ENCODE data around the gene KDM4D.

- TF ChIP-seq REST (IDR thresholded peaks at IDR 0.05; ENCODE audit: unreplicated experiment) (no peak), POLR2AphosphoS5 (IDR thresholded peaks at IDR 0.05; ENCODE audit: low read depth) (no peak), CREB1 (CRISPR knock-in tag; IDR thresholded peaks at IDR 0.05; ENCODE audit: low read depth) (no peak), EZH2 (IDR thresholded peaks at IDR 0.05; ENCODE audit: low read depth, unreplicated experiment) (no peak), NANOG (IDR thresholded peaks at IDR 0.05; ENCODE audit: borderline replicate concordance) (no peak), ZNF331 (CRISPR knock-in tag; IDR thresholded peaks at IDR 0.05; ENCODE audit: low read depth) (no peak), ZNF114 (CRISPR knock-in tag; IDR thresholded peaks at IDR 0.05) (no peak), ETS1 (IDR thresholded peaks at IDR 0.05) (no peak), EZH2phosphoT487 (IDR thresholded peaks at IDR 0.05; ENCODE audit: unreplicated experiment) (no peak)
- TF ChIP-seq, protein P1, sequence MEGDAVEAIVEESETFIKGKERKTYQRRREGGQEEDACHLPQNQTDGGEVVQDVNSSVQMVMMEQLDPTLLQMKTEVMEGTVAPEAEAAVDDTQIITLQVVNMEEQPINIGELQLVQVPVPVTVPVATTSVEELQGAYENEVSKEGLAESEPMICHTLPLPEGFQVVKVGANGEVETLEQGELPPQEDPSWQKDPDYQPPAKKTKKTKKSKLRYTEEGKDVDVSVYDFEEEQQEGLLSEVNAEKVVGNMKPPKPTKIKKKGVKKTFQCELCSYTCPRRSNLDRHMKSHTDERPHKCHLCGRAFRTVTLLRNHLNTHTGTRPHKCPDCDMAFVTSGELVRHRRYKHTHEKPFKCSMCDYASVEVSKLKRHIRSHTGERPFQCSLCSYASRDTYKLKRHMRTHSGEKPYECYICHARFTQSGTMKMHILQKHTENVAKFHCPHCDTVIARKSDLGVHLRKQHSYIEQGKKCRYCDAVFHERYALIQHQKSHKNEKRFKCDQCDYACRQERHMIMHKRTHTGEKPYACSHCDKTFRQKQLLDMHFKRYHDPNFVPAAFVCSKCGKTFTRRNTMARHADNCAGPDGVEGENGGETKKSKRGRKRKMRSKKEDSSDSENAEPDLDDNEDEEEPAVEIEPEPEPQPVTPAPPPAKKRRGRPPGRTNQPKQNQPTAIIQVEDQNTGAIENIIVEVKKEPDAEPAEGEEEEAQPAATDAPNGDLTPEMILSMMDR (conservative IDR thresholded peaks at IDR 0.05; ENCODE audit: low read depth in 2 of 2) = no peak
Observed at GRCh38 chr11:94939346-94939745, 34.2 kb upstream of the KDM4D start.

Data from GM23338 (cell line).